MCF 10A (cell line): ENCODE data around the gene LAMP5. TPM values are rescaled to one million over a fixed set of nuclear protein-coding genes. Genes with fewer than 3 reads are reported as not detected.

ENCODE experiments used
- BruUV-seq: library from RNA; stranded (reverse); fragments of 400-500 nt; replicated peaks from 2 replicates; lab custom pipeline; 2021; lab: Mats Ljungman, UMichigan
- CTCF ChIA-PET: fragments of 300-600 bp; sonication (Branson Sonifier 250); formaldehyde crosslinking; extraction: SDS; loops from one replicate; lab custom pipeline; 2021; ENCODE audit warnings: antibody characterized with exemption, inconsistent platforms; lab: Yijun Ruan, JAX
- POLR2A ChIA-PET: fragments of 300-600, 350-650 bp; sonication (Branson Sonifier 250); formaldehyde crosslinking; extraction: SDS; loops from one replicate; lab custom pipeline; 2020; ENCODE audit warnings: antibody characterized with exemption, inconsistent platforms; lab: Yijun Ruan, JAX
- DNase-seq: peaks from one replicate; pipeline ENCODE4 v3.0.0-alpha.2; 2018; ENCODE audit not compliant: unreplicated experiment
- H3K27ac Mint-ChIP-seq: one replicate; pipeline ENCODE4 v1.8.0; 2022; ENCODE audit warnings: mild to moderate bottlenecking, low read depth, mixed read lengths; ENCODE audit not compliant: unreplicated experiment
- H3K27me3 Mint-ChIP-seq: one replicate; pipeline ENCODE4 v1.8.0; 2022; ENCODE audit warnings: mixed read lengths; ENCODE audit not compliant: insufficient read depth, unreplicated experiment
- H3K36me3 Mint-ChIP-seq: one replicate; pipeline ENCODE4 v1.8.0; 2022; ENCODE audit warnings: mild to moderate bottlenecking, moderate library complexity, mixed read lengths; ENCODE audit not compliant: insufficient read depth, unreplicated experiment
- H3K4me1 Mint-ChIP-seq: one replicate; pipeline ENCODE4 v1.8.0; 2022; ENCODE audit warnings: mixed read lengths; ENCODE audit not compliant: insufficient read depth, unreplicated experiment
- H3K4me3 Mint-ChIP-seq: one replicate; pipeline ENCODE4 v1.8.0; 2022; ENCODE audit warnings: mild to moderate bottlenecking, moderate library complexity, mixed read lengths; ENCODE audit not compliant: unreplicated experiment
- H3K9me3 Mint-ChIP-seq: one replicate; pipeline ENCODE4 v1.8.0; 2022; ENCODE audit warnings: mixed read lengths; ENCODE audit not compliant: unreplicated experiment
- intact Hi-C: fragments of 100-400 bp; cut with micrococcal nuclease; formaldehyde crosslinking; loops from 2 replicates; pipeline ENCODE4 v1.14.1; 2022
- total RNA-seq: library from RNA; stranded (reverse); gene quantifications from 2 replicates; pipeline ENCODE4 v1.2.3, GENCODE V29; 2022
- TF ChIP-seq, protein P1 (sequence below): fragments of 200-600 bp; IDR thresholded peaks from one replicate; pipeline ENCODE4 v1.8.0; 2022; ENCODE audit warnings: antibody characterized with exemption, mild to moderate bottlenecking; ENCODE audit not compliant: unreplicated experiment

LAMP5 gene
- total RNA-seq, 1 experiment from 2014 or later: not detected

- no peak for DNase-seq
- CTCF ChIA-PET: interaction anchor here (0.6 kb wide), 1 partner anchor 27 kb away, joined by 3 read pairs; no protein-coding TSS in a partner anchor
Measured at GRCh38 chr20:9482180-9482579, 32.2 kb upstream of the LAMP5 start.

GRCh38 chr20:9483131-9483530, 31.3 kb upstream of the LAMP5 start:
- intact Hi-C loops: no loop called here
- CTCF ChIA-PET: no interaction called here
- BruUV-seq: no TSS peak

More at GRCh38 chr20:9482180-9482579, 32.2 kb upstream of the LAMP5 start:
- H3K27ac Mint-ChIP-seq: no peak overlapping the region
- TF ChIP-seq, protein P1, sequence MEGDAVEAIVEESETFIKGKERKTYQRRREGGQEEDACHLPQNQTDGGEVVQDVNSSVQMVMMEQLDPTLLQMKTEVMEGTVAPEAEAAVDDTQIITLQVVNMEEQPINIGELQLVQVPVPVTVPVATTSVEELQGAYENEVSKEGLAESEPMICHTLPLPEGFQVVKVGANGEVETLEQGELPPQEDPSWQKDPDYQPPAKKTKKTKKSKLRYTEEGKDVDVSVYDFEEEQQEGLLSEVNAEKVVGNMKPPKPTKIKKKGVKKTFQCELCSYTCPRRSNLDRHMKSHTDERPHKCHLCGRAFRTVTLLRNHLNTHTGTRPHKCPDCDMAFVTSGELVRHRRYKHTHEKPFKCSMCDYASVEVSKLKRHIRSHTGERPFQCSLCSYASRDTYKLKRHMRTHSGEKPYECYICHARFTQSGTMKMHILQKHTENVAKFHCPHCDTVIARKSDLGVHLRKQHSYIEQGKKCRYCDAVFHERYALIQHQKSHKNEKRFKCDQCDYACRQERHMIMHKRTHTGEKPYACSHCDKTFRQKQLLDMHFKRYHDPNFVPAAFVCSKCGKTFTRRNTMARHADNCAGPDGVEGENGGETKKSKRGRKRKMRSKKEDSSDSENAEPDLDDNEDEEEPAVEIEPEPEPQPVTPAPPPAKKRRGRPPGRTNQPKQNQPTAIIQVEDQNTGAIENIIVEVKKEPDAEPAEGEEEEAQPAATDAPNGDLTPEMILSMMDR: no peak
- no peaks in the 10 kb centered on the region for H3K36me3 Mint-ChIP-seq
- peaks cover 11% of the 10 kb centered on the region for H3K27me3 Mint-ChIP-seq
- no peaks in the 10 kb centered on the region for H3K4me1 Mint-ChIP-seq
- intact Hi-C loops: no loop called here
- no peaks in the 10 kb centered on the region for H3K9me3 Mint-ChIP-seq
- POLR2A ChIA-PET: no interaction called here
- BruUV-seq: no TSS peak
- no peak overlapping the region for H3K4me3 Mint-ChIP-seq

GRCh38 chr20:9485614-9486340, 28.6 kb upstream of the LAMP5 start:
- ChIA-PET POLR2A (interaction anchor here (0.6 to 0.7 kb wide), 4 partner anchors 35 to 838 kb away, joined by 3 to 4 read pairs (median 4); no protein-coding TSS in a partner anchor), CTCF (interaction anchor here (0.6 to 2.0 kb wide), 4 partner anchors 63 to 131 kb away, joined by 3 to 8 read pairs (median 4); no protein-coding TSS in a partner anchor)
- intact Hi-C loops: no loop called here
- Mint-ChIP-seq H3K4me3 (no peak overlapping the region), H3K36me3 (no peaks in the 10 kb centered on the region), H3K27ac (no peak overlapping the region), H3K27me3 (peaks cover 11% of the 10 kb centered on the region), H3K4me1 (no peaks in the 10 kb centered on the region), H3K9me3 (no peaks in the 10 kb centered on the region)
- DNase-seq: no peak
- TF ChIP-seq, protein P1: no peak
- BruUV-seq: no TSS peak

More at GRCh38 chr20:9483131-9483530, 31.3 kb upstream of the LAMP5 start:
- no peaks in the 10 kb centered on the region for H3K36me3 Mint-ChIP-seq
- no peak overlapping the region for H3K27ac Mint-ChIP-seq
- peaks cover 11% of the 10 kb centered on the region for H3K27me3 Mint-ChIP-seq
- TF ChIP-seq, protein P1: no peak
- POLR2A ChIA-PET: no interaction called here
- DNase-seq: no peak
- H3K4me3 Mint-ChIP-seq: no peak overlapping the region
- H3K9me3 Mint-ChIP-seq: no peaks in the 10 kb centered on the region
- H3K4me1 Mint-ChIP-seq: no peaks in the 10 kb centered on the region

GRCh38 chr20:9487231-9487630, 27.2 kb upstream of the LAMP5 start:
- no peaks in the 10 kb centered on the region for H3K36me3 Mint-ChIP-seq
- no peak overlapping the region for H3K27ac Mint-ChIP-seq
- TF ChIP-seq, protein P1: no peak
- H3K27me3 Mint-ChIP-seq: peaks cover 10% of the 10 kb centered on the region
- no peak overlapping the region for H3K4me3 Mint-ChIP-seq
- no peaks in the 10 kb centered on the region for H3K4me1 Mint-ChIP-seq
- DNase-seq: no peak
- CTCF ChIA-PET: interaction anchor here (0.7 to 2.0 kb wide), 2 partner anchors 79 to 123 kb away, joined by 3 to 8 read pairs; no protein-coding TSS in a partner anchor
- POLR2A ChIA-PET: no interaction called here
- intact Hi-C loops: no loop called here
- BruUV-seq: no TSS peak
- no peaks in the 10 kb centered on the region for H3K9me3 Mint-ChIP-seq
